ENCODE measurements around the gene KRTAP5-4.
"Not testable (repeated sequence)": the region's sequence is repeated elsewhere in the genome, so short reads cannot be mapped to it uniquely, and the experiment has no call there.

DNA sequence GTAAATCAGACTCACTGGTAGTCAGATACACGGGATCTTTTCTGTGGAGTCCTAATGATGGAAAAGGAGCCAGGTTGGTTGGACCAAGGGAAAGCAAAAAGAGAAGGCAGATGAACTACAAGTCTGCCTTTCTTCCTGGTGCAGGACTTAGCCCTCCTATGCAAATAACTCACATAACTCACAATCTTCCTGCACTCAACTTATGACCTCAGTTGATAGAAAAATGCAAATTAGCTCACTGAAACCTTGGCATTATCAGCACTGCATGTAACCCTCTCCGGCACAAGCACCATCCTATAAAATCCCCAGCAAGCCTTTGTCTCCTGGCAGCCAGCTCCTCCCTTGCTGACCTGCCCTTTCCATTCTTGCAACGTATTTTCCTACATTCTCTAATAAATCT, 20.3 kb downstream of the KRTAP5-4 start:
- TF ChIP-seq, protein P1, sequence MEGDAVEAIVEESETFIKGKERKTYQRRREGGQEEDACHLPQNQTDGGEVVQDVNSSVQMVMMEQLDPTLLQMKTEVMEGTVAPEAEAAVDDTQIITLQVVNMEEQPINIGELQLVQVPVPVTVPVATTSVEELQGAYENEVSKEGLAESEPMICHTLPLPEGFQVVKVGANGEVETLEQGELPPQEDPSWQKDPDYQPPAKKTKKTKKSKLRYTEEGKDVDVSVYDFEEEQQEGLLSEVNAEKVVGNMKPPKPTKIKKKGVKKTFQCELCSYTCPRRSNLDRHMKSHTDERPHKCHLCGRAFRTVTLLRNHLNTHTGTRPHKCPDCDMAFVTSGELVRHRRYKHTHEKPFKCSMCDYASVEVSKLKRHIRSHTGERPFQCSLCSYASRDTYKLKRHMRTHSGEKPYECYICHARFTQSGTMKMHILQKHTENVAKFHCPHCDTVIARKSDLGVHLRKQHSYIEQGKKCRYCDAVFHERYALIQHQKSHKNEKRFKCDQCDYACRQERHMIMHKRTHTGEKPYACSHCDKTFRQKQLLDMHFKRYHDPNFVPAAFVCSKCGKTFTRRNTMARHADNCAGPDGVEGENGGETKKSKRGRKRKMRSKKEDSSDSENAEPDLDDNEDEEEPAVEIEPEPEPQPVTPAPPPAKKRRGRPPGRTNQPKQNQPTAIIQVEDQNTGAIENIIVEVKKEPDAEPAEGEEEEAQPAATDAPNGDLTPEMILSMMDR (IDR thresholded peaks at IDR 0.05), result not testable (repeated sequence)
- not testable (repeated sequence) for TF ChIP-seq POLR2A, POLR2AphosphoS5 (IDR thresholded peaks at IDR 0.05)

All from prostate gland (tissue), 2 donors.